Panc1 (cell line): Measurements from ENCODE around the gene MORF4L2.
"Not testable (repeated sequence)": the region's sequence is repeated elsewhere in the genome, so short reads cannot be mapped to it uniquely, and the experiment has no call there.

Experiments used
- CTCF ChIP-seq: fragments of 450-650 bp; IDR thresholded peaks from 2 replicates; pipeline ENCODE4 v1.5.1; 2017; ENCODE audit warnings: mild to moderate bottlenecking
- POLR2AphosphoS5 ChIP-seq: IDR thresholded peaks from 2 replicates; pipeline ENCODE4 v1.6.1; 2012; ENCODE audit warnings: mild to moderate bottlenecking, low read depth, low read length, moderate library complexity
- REST ChIP-seq, 2 experiments: IDR thresholded peaks; 2 replicates each; pipeline ENCODE4 v1.6.1; 2011 to 2012; ENCODE audit warnings: low read depth in 2 of 2, control low read depth in 1 of 2, low read length in 1 of 2, mild to moderate bottlenecking in 1 of 2, moderate library complexity in 1 of 2; ENCODE audit not compliant: insufficient read depth in 1 of 2
- TCF7L2 ChIP-seq: IDR thresholded peaks from 2 replicates; pipeline ENCODE4 v1.6.1; 2011; ENCODE audit warnings: mild to moderate bottlenecking, low read depth, low read length, inconsistent platforms

GRCh38 chrX:103659460-103659859 lies 27.0 kb downstream of the MORF4L2 start:
- TF ChIP-seq TCF7L2; REST (IDR thresholded peaks at IDR 0.05; ENCODE audit: insufficient read depth in 1 of 2, low read depth in 2 of 2, low read length in 1 of 2); POLR2AphosphoS5; CTCF: not testable (repeated sequence)
